Activated naive CD4-positive, alpha-beta T cell (primary cell): ENCODE results near the gene KRTAP9-7.
"Not testable (repeated sequence)": the region's sequence is repeated elsewhere in the genome, so short reads cannot be mapped to it uniquely, and the experiment has no call there.

ENCODE experiments used
- DNase-seq, 4 experiments: peaks; one replicate each; lab custom pipeline; 2025; lab: John Stamatoyannopoulos, UW

The KRTAP9-7 gene, protein sequence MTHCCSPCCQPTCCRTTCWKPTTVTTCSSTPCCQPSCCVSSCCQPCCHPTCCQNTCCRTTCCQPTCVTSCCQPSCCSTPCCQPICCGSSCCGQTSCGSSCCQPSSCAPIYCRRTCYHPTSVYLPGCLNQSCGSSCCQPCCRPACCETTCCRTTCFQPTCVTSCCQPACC

DNA sequence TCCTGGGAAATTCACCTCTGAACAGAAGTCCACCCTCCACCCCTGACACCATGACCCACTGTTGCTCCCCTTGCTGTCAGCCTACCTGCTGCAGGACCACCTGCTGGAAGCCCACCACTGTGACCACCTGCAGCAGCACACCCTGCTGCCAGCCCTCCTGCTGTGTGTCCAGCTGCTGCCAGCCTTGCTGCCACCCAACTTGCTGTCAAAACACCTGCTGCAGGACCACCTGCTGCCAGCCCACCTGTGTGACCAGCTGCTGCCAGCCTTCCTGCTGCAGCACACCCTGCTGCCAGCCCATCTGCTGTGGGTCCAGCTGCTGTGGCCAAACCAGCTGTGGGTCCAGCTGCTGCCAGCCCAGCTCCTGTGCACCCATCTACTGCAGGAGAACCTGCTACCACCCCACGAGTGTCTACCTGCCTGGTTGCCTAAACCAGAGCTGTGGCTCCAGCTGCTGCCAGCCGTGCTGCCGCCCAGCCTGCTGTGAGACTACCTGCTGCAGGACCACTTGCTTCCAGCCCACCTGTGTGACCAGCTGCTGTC lies at the start of gene KRTAP9-7:
TSS of gene KRTAP9-7 (plus strand) at position 51 of the 543 bp plus-strand sequence. CDS start at position 51, 0 bp downstream.
- not testable (repeated sequence) for DNase-seq

DNA sequence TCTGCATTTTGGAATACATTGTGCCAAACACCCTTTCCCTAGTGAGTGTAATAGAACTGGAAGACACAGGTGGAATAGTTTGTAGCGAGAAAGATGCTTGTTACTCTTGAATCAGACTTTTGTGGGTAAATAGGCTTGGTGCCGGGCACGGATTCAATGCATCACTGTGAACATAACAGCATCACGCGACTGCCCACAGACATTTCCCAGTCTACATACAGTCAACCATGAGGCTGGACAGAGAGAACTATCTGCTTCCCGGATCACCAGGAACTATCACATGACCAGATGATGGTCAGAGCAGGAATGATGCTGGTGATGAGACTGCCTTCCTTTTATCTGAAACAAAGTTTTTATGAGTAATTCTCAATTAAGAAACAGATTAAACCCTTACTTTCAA lies 49.4 kb upstream of the KRTAP9-7 start:
- DNase-seq, result no peak

DNA sequence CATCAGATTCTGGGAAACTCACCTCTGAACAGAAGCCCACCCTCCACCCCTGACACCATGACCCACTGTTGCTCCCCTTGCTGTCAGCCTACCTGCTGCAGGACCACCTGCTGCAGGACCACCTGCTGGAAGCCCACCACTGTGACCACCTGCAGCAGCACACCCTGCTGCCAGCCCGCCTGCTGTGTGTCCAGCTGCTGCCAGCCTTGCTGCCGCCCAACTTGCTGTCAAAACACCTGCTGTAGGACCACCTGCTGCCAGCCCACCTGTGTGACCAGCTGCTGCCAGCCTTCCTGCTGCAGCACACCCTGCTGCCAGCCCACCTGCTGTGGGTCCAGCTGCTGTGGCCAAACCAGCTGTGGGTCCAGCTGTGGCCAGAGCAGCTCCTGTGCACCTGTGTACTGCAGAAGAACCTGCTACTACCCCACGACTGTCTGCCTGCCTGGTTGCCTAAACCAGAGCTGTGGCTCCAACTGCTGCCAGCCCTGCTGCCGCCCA lies 48.9 kb upstream of the KRTAP9-7 start, which contains the start of gene KRTAP9-2:
TSS of gene KRTAP9-2 (plus strand) at position 51 of the 498 bp plus-strand sequence. CDS start at position 58, 7 bp downstream.
- DNase-seq, result not testable (repeated sequence)

DNA sequence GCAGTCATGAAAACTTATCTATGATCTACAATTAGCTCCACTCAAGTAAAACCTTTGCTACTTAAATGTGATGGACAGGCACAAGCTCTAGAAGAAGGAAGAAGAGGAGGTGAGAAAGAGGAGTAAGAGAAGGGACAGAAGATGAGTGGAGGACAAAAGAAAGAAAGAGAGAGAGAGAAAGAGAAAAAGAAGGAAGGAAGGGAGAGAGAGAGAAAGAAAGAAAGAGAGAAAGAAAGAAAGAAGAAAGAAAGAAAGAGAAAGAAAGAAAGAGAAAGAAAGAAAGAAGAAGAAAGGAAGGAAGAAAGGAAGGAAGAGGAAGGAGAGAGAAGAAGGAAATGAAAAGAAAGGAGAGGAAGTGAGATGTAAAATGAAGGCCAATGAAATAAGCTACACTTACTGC lies 45.4 kb upstream of the KRTAP9-7 start:
- no peak for DNase-seq

DNA sequence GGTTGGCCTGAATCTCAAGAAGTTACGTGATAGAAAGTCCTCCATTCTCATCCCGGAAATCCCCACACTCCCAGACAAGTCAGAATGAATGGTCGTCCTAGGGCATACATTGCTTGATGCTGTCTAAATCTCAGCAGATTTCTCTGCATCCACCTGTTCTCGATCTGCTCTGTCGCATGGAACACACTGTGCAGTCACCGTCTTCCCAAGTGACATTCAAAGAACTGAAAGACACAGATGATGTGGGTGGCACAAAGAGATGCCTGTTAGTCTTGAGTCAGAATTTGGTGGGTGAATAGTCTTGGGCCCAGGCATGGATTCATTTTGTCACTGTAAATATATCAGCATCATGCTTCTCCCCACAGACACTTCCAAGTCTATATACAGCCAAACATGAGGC lies 43.8 kb upstream of the KRTAP9-7 start:
- DNase-seq, result no peak

DNA sequence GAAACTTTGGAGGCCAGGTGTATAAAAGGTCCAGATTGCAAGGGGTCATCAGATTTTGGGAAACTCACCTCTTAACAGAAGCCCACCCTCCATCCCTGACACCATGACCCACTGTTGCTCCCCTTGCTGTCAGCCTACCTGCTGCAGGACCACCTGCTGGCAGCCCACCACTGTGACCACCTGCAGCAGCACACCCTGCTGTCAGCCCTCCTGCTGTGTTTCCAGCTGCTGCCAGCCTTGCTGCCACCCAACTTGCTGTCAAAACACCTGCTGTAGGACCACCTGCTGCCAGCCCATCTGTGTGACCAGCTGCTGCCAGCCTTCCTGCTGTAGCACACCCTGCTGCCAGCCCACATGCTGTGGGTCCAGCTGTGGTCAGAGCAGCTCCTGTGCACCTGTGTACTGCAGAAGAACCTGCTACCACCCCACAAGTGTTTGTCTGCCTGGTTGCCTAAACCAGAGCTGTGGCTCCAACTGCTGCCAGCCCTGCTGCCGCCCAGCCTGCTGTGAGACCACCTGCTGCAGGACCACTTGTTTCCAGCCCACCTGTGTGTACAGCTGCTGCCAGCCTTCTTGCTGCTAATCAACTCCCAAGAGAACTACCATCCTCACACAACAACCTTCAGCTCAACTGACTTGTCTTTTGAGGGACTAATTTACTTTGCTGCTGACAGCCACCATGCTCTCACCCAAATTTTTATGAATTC lies 42.9 kb upstream of the KRTAP9-7 start, which contains the start of gene KRTAP9-3:
TSS of gene KRTAP9-3 (plus strand) at position 51 of the 707 bp plus-strand sequence. CDS start at position 104, 53 bp downstream.
- DNase-seq, result not testable (repeated sequence)

DNA sequence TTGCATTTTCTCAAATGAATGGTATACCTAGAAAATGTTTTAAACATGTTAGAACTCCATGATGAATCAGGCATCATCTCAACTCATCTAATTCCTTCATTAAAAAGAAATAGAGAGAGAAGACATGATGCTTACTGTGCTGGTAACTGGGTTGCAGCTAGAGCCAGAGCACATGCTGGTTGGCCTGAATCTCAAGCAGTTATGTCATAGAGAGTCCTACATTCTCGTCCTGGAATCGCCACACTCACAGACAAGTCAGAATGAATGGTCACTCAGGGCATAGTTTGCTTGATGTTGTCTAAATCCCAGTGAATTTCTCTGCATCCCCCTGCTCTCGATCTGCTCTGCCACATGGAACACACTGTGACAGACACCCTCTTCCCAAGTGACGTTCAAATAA lies 38.4 kb upstream of the KRTAP9-7 start:
- not testable (repeated sequence) for DNase-seq

DNA sequence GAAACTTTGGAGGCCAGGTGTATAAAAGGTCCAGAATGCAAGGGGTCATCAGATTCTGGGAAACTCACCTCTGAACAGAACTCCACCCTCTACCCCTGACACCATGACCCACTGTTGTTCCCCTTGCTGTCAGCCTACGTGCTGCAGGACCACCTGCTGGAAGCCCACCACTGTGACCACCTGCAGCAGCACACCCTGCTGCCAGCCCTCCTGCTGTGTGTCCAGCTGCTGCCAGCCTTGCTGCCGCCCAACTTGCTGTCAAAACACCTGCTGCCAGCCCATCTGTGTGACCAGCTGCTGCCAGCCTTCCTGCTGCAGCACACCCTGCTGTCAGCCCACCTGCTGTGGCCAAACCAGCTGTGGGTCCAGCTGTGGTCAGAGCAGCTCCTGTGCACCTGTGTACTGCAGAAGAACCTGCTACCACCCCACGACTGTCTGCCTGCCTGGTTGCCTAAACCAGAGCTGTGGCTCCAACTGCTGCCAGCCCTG lies 37.5 kb upstream of the KRTAP9-7 start, which contains the start of gene KRTAP9-8:
TSS of gene KRTAP9-8 (plus strand) at position 51 of the 489 bp plus-strand sequence. CDS start at position 104, 53 bp downstream.
- DNase-seq, result not testable (repeated sequence)

DNA sequence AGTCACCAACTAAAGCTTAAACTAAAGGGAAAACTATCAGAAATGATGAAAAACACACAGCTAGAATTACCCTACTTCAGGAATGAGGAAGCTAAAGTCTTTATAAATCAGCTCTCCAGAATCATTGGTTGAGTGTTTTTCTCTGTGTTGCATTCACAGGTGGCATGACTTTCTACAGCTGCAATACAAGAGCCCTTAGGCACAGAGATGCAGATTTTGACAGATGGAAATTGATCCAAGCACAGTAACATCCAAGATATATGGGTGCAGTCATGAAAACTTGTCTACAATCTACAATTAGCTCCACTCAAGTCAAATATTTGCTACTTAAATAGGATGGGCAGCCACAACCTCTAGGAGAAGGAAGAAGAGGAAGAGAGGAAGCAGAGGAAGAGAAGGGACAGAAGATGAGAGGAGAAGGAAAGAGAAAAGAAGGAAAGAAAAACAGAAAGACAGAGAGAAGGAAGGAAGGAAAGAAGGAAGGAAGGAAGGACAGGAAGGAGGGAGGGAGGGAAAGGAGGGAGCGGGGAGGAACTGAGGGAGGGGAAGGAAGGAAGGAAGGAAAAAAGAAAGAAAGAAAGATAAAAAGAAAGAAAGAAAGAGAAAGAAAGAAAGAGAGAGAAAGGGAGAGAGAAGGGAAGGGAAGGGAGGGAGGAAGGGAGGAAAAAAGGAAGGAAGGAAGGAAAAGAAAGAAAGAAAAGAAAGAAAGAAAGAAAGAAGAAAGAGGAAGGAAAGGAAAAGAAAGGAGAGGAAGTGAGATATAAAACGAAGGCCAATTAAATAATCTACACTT lies 28.3 kb upstream of the KRTAP9-7 start:
- not testable (repeated sequence) for DNase-seq

DNA sequence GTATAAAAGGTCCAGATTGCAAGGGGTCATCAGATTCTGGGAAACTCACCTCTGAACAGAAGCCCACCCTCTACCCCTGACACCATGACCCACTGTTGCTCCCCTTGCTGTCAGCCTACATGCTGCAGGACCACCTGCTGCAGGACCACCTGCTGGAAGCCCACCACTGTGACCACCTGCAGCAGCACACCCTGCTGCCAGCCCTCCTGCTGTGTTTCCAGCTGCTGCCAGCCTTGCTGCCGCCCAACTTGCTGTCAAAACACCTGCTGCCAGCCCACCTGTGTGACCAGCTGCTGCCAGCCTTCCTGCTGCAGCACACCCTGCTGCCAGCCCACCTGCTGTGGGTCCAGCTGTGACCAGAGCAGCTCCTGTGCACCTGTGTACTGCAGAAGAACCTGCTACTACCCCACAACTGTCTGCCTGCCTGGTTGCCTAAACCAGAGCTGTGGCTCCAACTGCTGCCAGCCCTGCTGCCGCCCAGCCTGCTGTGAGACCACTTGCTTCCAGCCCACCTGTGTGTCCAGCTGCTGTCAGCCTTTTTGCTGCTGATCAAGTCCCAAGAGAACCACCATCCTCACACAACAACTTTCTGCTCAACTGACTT lies 25.8 kb upstream of the KRTAP9-7 start, which contains the start of gene KRTAP9-4:
TSS of gene KRTAP9-4 (plus strand) at position 51 of the 604 bp plus-strand sequence. CDS start at position 85, 34 bp downstream.
- not testable (repeated sequence) for DNase-seq

DNA sequence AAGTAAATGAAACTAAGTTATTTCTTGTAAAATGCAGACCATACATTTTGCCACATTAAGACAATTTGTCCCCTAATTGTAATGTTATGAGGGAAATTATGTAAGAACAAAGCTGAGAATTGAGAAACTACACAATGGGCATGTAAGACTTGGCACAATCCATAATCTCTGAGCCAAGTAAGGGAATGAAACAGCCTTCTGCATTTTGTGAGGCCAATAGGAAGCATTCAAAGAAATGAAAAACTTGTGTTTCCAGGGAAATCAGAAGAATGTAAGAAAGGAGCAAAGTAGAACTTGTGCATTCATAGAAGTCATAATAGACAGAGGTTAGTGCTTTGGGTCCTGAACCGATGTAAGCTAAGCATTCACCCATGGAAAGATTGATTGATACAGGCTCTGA lies 24.2 kb upstream of the KRTAP9-7 start:
- DNase-seq, result no peak

DNA sequence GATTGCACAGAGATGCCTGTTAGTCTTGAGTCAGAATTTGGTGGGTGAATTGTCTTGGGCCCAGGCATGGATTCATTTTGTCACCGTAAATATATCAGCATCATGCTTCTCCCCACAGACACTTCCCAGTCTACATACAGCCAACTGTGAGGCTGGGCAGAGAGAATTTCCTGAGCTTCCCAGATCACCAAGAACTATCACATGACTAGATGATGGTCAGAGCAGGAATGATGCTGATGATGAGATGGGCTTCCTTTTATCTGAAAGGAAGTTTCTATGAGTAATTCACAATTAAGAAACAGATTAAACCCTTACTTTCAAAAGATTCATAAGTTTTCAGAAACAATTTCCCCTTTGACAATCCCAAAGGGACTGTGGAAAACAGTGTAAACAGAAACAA lies 20.6 kb upstream of the KRTAP9-7 start:
- no peak for DNase-seq

DNA sequence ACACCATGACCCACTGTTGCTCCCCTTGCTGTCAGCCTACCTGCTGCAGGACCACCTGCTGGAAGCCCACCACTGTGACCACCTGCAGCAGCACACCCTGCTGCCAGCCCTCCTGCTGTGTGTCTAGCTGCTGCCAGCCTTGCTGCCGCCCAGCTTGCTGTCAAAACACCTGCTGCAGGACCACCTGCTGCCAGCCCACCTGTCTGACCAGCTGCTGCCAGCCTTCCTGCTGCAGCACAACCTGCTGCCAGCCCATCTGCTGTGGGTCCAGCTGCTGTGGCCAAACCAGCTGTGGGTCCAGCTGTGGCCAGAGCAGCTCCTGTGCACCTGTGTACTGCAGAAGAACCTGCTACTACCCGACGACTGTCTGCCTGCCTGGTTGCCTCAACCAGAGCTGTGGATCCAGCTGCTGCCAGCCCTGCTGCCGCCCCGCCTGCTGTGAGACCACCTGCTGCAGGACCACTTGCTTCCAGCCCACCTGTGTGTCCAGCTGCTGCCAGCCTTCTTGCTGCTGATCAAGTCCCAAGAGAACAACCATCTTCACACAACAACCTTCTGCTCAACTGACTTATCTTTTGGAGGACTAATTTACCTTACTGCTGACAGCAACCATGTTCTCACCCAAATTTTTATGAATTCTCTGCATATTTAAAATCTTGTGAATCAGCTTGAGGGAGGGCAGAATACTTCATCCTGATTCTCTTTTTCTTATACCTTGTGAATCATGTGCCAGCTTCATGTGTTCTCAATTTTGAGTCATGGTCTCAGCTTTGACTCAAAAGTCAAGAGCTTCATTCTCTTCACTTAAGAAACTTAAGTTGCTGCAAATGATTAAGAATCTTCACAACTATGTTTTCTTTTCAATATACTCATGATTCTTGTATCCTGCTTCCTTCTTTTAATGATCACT lies 19.9 kb upstream of the KRTAP9-7 start, which contains the start of gene KRTAP9-9:
TSS of gene KRTAP9-9 (plus strand) at position 4 of the 910 bp plus-strand sequence.
- DNase-seq, result not testable (repeated sequence)

DNA sequence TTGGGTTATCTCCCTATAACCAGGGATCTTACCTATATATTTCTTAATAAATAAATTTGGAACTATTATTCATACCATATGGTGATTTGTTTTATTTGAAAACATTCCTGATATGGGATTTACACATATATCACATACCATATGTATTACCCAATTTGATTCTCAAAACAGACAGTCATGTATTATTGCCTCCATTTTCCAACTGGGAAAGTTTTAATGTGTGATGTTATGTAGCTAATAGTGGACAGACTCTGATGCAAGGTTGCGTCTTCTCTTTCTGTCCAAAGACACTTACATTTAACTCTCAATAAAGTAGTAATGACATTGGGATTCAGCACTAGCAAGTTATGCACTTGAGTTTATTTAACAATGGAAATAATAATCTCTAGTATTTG lies 19.2 kb upstream of the KRTAP9-7 start:
- no peak for DNase-seq

DNA sequence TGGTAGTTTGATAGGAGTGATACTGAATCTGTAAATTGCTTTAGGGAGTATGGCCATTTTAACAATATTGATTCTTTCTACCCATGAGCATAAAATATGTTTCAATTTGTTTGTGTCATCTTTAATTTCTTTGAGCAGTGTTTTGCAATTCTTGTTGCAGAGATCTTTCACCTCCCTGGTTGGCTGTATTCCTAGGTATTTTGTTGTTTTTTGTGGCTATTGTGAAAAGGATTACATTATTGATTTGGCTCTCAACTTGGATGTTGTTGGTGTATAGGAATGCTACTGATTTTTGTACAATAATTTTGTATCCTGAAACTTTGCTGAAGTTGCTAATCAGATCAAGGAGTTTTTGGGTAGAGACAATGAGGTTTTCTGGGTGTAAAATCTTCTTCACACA lies 17.1 kb upstream of the KRTAP9-7 start:
- no peak for DNase-seq

DNA sequence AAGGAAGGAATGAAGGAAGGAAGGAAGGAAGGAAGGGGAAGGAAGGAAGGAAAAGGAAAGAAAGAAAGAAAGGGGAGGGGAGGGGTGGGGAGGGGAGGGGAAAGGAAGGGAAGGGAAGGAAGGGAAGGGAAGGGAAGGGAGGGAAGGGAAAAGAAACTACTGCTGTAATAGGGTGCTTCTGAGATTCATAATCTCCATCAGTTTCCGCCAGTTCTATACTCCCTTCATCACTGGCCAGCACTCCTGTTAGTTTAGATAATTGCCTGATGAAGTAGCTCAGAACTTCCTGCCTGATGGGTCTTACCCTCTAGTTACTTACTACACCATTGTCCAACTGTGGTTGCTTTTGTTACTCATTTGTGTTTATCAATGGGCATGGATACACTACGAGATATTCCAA lies 12.3 kb upstream of the KRTAP9-7 start:
- no peak for DNase-seq

DNA sequence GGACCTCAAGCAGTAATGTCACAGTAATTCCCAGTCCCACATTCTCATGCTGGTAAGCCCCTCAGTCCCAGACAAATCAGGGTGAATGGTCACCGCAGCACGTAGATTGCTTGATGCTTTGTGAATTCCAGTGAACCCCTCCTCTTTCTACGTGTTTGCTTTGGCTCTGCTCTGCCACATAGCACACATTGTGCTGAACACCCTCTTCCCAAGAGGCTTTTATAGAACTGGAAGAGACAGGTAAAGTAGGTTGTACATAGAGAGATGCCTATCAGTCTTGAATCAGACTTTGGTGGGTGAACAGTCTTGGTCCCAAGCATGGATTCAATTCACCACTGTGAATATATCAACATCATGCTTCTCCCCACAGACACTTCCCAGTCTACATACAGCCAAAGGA lies 10.9 kb upstream of the KRTAP9-7 start:
- DNase-seq, result no peak

DNA sequence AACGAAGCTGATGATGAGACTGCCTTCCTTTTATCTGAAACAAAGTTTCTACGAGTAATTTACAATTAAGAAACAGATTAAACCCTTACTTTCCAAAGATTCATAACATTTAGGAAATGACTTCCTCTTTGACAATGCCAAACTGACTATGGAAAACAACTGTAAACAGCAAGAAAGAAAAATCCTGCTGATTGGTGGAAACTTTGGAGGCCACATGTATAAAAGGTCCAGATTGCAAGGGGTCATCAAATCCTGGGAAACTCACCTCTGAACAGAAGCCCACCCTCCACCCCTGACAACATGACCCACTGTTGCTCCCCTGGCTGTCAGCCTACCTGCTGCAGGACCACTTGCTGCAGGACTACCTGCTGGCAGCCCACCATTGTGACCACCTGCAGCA lies 10.4 kb upstream of the KRTAP9-7 start, which contains the start of gene KRTAP9-6:
TSS of gene KRTAP9-6 (plus strand) at position 301 of the 400 bp plus-strand sequence. CDS start at position 301, 0 bp downstream.
- DNase-seq, result no peak

DNA sequence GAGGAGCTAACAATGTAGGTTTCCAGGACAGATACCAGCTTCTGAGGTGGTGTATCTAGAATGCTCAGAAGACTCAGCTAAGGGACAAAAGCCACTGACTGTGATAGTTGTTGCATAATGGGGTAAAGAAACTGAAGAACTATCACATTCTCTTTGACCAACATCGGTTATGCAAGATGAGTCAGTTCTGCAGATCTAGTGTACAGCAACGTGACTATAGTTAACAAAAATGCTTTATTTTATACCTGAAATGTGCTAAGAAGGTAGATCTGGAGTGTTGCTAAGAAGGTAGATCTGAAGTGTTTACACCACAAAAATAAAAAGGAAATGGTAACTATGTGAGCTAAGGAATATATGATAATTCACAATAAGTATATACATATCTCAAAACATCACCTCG lies 7.8 kb upstream of the KRTAP9-7 start:
- DNase-seq, result no peak

DNA sequence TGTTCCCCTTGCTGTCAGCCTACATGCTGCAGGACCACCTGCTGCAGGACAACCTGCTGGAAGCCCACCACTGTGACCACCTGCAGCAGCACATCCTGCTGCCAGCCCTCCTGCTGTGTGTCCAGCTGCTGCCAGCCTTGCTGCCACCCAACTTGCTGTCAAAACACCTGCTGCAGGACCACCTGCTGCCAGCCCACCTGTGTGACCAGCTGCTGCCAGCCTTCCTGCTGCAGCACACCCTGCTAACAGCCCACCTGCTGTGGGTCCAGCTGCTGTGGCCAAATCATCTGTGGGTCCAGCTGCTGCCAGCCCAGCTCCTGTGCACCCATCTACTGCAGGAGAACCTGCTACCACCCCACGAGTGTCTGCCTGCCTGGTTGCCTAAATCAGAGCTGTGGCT lies 4.2 kb upstream of the KRTAP9-7 start:
- DNase-seq, result not testable (repeated sequence)
